ENCODE measurements around the gene DCAF6.

DNA sequence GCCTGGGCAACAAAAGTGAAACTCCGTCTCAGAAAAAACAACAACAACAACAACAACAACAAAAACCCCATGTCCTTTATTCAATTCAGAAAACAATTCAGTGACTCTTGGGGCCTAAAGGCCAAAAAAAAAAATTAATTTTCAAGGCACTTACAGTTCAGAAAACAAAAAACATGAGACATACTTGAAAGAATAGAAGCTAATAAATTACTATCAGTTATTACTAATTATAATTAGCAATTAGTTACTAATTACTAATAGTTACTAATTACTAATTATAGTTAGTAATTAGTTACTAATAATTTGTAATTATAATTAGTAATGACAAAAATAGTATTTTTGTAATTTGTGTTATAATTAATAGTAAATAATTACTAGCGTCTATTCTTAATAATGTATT is 57.2 kb downstream of the DCAF6 start:
- TF ChIP-seq ZNF274 (IDR thresholded peaks at IDR 0.05; ENCODE audit: low read depth, low read length) (no peak), YY1 (IDR thresholded peaks at IDR 0.05; ENCODE audit: insufficient read depth, insufficient read length) (no peak)
